ENCODE results near the gene DLG5. TPM values are rescaled to one million over a fixed set of nuclear protein-coding genes. Genes with fewer than 3 reads are reported as not detected.

Gene DLG5
- total and polyA plus RNA-seq, 9 of the 15 experiments (the other 6 are each of a cell fraction or from before 2014, with no cell fraction given) = 1.4 to 26.8 (median 11.2) TPM

GRCh38 chr10:77845451-77845850 is 81.1 kb downstream of the DLG5 start:
- FAIRE-seq = peak; percentile 46
- in situ Hi-C loops (cut with MboI) = no loop called here
- peaks cover 58% of the 10 kb centered on the region for H3K36me3 ChIP-seq (ENCODE audit: control insufficient read depth, insufficient read depth, low read length)

GRCh38 chr10:77844713-77845445 is 81.7 kb downstream of the DLG5 start:
- no peak overlapping the region for H2AFZ ChIP-seq (ENCODE audit: low read depth, low read length)
- in situ Hi-C loops (cut with MboI) = no loop called here
- intact Hi-C loops (cut with micrococcal nuclease) = loop anchor here (5.0 kb wide), 2 partner anchors 82 to 182 kb away; partner anchors contain the start of genes DLG5 and POLR3A
- TF ChIP-seq HMG20B (CRISPR knock-in tag; IDR thresholded peaks at IDR 0.05) (no peak), POU5F1 (IDR thresholded peaks at IDR 0.05; ENCODE audit: borderline replicate concordance, low read depth, low read length, partially characterized antibody) (no peak), SNRNP70 (optimal IDR thresholded peaks at IDR 0.05; ENCODE audit: low read depth, low read length) (no peak), KHSRP (IDR thresholded peaks at IDR 0.05) (no peak), NEUROD1 (IDR thresholded peaks at IDR 0.05; ENCODE audit: borderline replicate concordance, low read depth, low read length, partially characterized antibody) (no peak), ZNF384 (IDR thresholded peaks at IDR 0.05; ENCODE audit: low read depth, low read length) (no peak), ZNF780A (CRISPR knock-in tag; IDR thresholded peaks at IDR 0.05) (no peak), CHCHD3 (CRISPR knock-in tag; IDR thresholded peaks at IDR 0.05) (no peak), TBP (optimal IDR thresholded peaks at IDR 0.05; ENCODE audit: low read depth, low read length) (no peak)
- TF ChIP-seq, protein P1, sequence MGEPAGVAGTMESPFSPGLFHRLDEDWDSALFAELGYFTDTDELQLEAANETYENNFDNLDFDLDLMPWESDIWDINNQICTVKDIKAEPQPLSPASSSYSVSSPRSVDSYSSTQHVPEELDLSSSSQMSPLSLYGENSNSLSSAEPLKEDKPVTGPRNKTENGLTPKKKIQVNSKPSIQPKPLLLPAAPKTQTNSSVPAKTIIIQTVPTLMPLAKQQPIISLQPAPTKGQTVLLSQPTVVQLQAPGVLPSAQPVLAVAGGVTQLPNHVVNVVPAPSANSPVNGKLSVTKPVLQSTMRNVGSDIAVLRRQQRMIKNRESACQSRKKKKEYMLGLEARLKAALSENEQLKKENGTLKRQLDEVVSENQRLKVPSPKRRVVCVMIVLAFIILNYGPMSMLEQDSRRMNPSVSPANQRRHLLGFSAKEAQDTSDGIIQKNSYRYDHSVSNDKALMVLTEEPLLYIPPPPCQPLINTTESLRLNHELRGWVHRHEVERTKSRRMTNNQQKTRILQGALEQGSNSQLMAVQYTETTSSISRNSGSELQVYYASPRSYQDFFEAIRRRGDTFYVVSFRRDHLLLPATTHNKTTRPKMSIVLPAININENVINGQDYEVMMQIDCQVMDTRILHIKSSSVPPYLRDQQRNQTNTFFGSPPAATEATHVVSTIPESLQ (CRISPR knock-in tag; IDR thresholded peaks at IDR 0.05) = no peak

More at GRCh38 chr10:77845451-77845850, 81.1 kb downstream of the DLG5 start:
- Histone ChIP-seq H3K4me3 (no peak overlapping the region), H2AFZ (ENCODE audit: low read depth, low read length) (no peak overlapping the region), H3K4me2 (ENCODE audit: insufficient read depth, low read length) (no peak overlapping the region), H4K20me1 (replicated peaks; ENCODE audit: control insufficient read depth, insufficient read depth, low read length) (peaks cover 5% of the 10 kb centered on the region; the same call in 1 of the 2 replicates), H3K9me1 (ENCODE audit: control insufficient read depth, insufficient read depth, low read length) (peaks cover 3% of the 10 kb centered on the region), H3K9ac (ENCODE audit: insufficient read depth in 1 of 2, low read depth in 2 of 2, low read length in 2 of 2) (no peak overlapping the region), H3K27me3 (ENCODE audit: control insufficient read depth in 2 of 2, insufficient read depth in 2 of 2, low read length in 2 of 2) (no peaks in the 10 kb centered on the region), H3K27ac (ENCODE audit: extremely low read depth, low read depth, low read length) (no peak overlapping the region), H3K79me2 (ENCODE audit: control insufficient read depth, insufficient read depth, low read length) (no peaks in the 10 kb centered on the region), H3K9me3 (replicated peaks; ENCODE audit: control insufficient read depth, insufficient read depth, low read depth, low read length) (no peaks in the 10 kb centered on the region), H3K4me1 (replicated peaks in 1 of 2; ENCODE audit: control insufficient read depth in 2 of 2, insufficient read depth in 2 of 2, low read length in 2 of 2) (peaks cover 13% of the 10 kb centered on the region in 2 experiments)
- ATAC-seq = no peak
- intact Hi-C loops (cut with micrococcal nuclease) = loop anchor here (5.0 kb wide), 2 partner anchors 82 to 182 kb away; partner anchors contain the start of genes DLG5 and POLR3A
- BruUV-seq (replicated peaks) = no TSS peak
- ChIA-PET CTCF (ENCODE audit: low intra/inter-chr PET ratio) (no interaction called here), POLR2A (interaction anchor here (0.7 to 1.0 kb wide), 2 partner anchors 9 to 428 kb away, joined by 3 read pairs; no protein-coding TSS in a partner anchor)
- TF ChIP-seq HNRNPK (IDR thresholded peaks at IDR 0.05; ENCODE audit: low read depth, low read length, poor library complexity, severe bottlenecking) (peak; percentile 71), MYC (IDR thresholded peaks at IDR 0.05; ENCODE audit: low read depth, low read length) (no peak), MYC (CRISPR knock-in tag; IDR thresholded peaks at IDR 0.05; ENCODE audit: borderline replicate concordance, low read depth) (no peak)
- no peak for DNase-seq (ENCODE audit: extremely low read depth in 1 of 4, low spot score in 3 of 4)

More at GRCh38 chr10:77844713-77845445, 81.7 kb downstream of the DLG5 start:
- Histone ChIP-seq H3K9me3 (replicated peaks; ENCODE audit: control insufficient read depth, insufficient read depth, low read depth, low read length) (no peaks in the 10 kb centered on the region), H3K9ac (ENCODE audit: insufficient read depth in 1 of 2, low read depth in 2 of 2, low read length in 2 of 2) (peak overlapping the region in 1 of 2 experiments; percentile 64; a peak in 1 of 4 replicates), H3K4me2 (ENCODE audit: insufficient read depth, low read length) (no peak overlapping the region), H3K79me2 (ENCODE audit: control insufficient read depth, insufficient read depth, low read length) (no peaks in the 10 kb centered on the region), H3K27ac (ENCODE audit: extremely low read depth, low read depth, low read length) (no peak overlapping the region), H3K27me3 (ENCODE audit: control insufficient read depth in 2 of 2, insufficient read depth in 2 of 2, low read length in 2 of 2) (no peaks in the 10 kb centered on the region), H4K20me1 (replicated peaks; ENCODE audit: control insufficient read depth, insufficient read depth, low read length) (peaks cover 5% of the 10 kb centered on the region; the same call in 1 of the 2 replicates), H3K36me3 (ENCODE audit: control insufficient read depth, insufficient read depth, low read length) (peaks cover 55% of the 10 kb centered on the region), H3K4me1 (replicated peaks in 1 of 2; ENCODE audit: control insufficient read depth in 2 of 2, insufficient read depth in 2 of 2, low read length in 2 of 2) (peaks cover 13% of the 10 kb centered on the region in 2 experiments), H3K4me3 (no peak overlapping the region), H3K9me1 (ENCODE audit: control insufficient read depth, insufficient read depth, low read length) (peaks cover 3% of the 10 kb centered on the region)
- no TSS peak for BruUV-seq (replicated peaks)
- CTCF ChIA-PET (ENCODE audit: low intra/inter-chr PET ratio) = no interaction called here
- 72% methylated on average over 9 of the region's 9 CpGs for WGBS (ENCODE audit: insufficient coverage, low coverage, missing lambda C conversion rate)
- no peak for DNase-seq (ENCODE audit: extremely low read depth in 1 of 4, low spot score in 3 of 4)
- no peak for ATAC-seq
- FAIRE-seq = no peak
- POLR2A ChIA-PET = interaction anchor here (0.7 to 1.0 kb wide), 2 partner anchors 8 to 429 kb away, joined by 3 read pairs; no protein-coding TSS in a partner anchor
